ENCODE data around the gene SDCBP2.

DNA sequence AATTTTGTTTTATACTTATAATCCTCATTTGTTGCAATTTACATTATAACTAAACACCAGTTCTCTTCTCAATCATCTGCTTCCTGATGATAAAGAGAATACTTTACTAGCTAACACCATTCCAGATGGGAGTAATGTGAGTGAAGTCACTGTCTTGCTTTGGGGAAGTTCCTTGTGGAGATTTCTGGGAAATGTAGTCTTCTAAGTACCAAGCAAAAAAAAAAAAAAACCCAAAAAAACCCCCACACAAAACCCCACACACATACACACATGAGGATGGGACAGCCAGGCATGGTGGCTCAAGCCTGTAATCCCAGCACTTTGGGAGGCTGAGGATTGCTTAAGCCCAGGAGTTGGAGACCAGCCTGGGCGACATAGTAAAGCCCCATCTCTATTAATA, 65.1 kb downstream of the SDCBP2 start:
- TF ChIP-seq ZFX (IDR thresholded peaks at IDR 0.05; ENCODE audit: borderline replicate concordance): no peak
- TF ChIP-seq, protein P1, sequence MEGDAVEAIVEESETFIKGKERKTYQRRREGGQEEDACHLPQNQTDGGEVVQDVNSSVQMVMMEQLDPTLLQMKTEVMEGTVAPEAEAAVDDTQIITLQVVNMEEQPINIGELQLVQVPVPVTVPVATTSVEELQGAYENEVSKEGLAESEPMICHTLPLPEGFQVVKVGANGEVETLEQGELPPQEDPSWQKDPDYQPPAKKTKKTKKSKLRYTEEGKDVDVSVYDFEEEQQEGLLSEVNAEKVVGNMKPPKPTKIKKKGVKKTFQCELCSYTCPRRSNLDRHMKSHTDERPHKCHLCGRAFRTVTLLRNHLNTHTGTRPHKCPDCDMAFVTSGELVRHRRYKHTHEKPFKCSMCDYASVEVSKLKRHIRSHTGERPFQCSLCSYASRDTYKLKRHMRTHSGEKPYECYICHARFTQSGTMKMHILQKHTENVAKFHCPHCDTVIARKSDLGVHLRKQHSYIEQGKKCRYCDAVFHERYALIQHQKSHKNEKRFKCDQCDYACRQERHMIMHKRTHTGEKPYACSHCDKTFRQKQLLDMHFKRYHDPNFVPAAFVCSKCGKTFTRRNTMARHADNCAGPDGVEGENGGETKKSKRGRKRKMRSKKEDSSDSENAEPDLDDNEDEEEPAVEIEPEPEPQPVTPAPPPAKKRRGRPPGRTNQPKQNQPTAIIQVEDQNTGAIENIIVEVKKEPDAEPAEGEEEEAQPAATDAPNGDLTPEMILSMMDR (IDR thresholded peaks at IDR 0.05): no peak

Measured in 22Rv1 (cell line).